GM10847 (cell line): ENCODE results near the gene KCNQ1OT1.

ENCODE experiments used
- POLR2A ChIP-seq: IDR thresholded peaks from 2 replicates; pipeline ENCODE4 v1.6.1; 2011; ENCODE audit not compliant: insufficient read length; ENCODE audit errors: extremely low read depth

KCNQ1OT1 gene

GRCh38 chr11:2561696-2562581, 137.9 kb downstream of the KCNQ1OT1 start:
- no peak for TF ChIP-seq POLR2A

GRCh38 chr11:2559527-2560311, 140.1 kb downstream of the KCNQ1OT1 start:
- no peak for TF ChIP-seq POLR2A

GRCh38 chr11:2558861-2559526, 140.8 kb downstream of the KCNQ1OT1 start:
- no peak for TF ChIP-seq POLR2A

- no peak for TF ChIP-seq POLR2A
Observed at GRCh38 chr11:2558397-2558796, 141.4 kb downstream of the KCNQ1OT1 start.
